ENCODE results near the gene FIG4.

DNA sequence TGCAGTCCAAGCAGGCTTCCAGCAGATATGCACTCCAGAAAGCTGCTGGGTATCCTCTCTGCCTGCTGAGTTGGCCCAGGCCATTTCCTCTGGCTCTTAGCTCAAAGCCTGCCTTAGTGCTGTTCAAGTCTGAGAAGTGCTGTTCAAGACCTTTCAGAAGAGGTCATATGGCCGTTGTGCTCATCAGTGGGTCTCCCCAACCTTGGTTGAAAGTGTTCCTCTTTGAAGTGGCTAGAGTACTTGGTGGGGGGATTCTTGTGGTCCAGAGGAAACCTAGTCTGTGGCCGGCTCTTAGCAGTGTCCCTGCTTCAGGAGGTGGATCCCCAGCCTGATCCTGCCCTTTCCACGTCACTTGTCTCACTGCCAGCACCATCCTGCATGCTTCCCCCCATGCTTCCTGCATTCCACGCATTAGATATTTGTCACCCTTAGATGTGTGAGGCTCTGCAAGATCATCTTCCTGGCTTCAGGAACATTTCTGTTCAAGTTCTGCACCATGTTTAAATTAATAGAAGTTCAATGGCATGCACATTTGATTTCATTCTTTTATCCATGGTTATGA, 105.0 kb downstream of the FIG4 start:
- TF ChIP-seq POLR2AphosphoS5 (IDR thresholded peaks at IDR 0.05; ENCODE audit: borderline replicate concordance, low read depth, low read length): no peak
- no peak for TF ChIP-seq EZH2 (IDR thresholded peaks at IDR 0.05)
- no peak for TF ChIP-seq FOXP2 (optimal IDR thresholded peaks at IDR 0.05; ENCODE audit: control extremely low read depth, extremely low read length, insufficient read depth)

Data from SK-N-MC (cell line).